GM12891 (cell line): ENCODE data around the gene SIKE1.

ENCODE experiments used
- PAX5 ChIP-seq: IDR thresholded peaks from 2 replicates; pipeline ENCODE4 v1.6.1; 2011; ENCODE audit warnings: low read length, moderate library complexity, mild to moderate bottlenecking; ENCODE audit not compliant: insufficient read depth, severe bottlenecking
- POLR2AphosphoS5 ChIP-seq: IDR thresholded peaks from 2 replicates; pipeline ENCODE4 v1.6.1; 2011; ENCODE audit warnings: low read depth, low read length, control low read depth
- POU2F2 ChIP-seq: IDR thresholded peaks from 2 replicates; pipeline ENCODE4 v1.6.1; 2011; ENCODE audit warnings: low read depth, mild to moderate bottlenecking, control low read depth, low read length, moderate library complexity
- SPI1 ChIP-seq: IDR thresholded peaks from 2 replicates; pipeline ENCODE4 v1.6.1; 2011; ENCODE audit warnings: low read depth, low read length, control low read depth
- TAF1 ChIP-seq: IDR thresholded peaks from 2 replicates; pipeline ENCODE4 v1.6.1; 2011; ENCODE audit warnings: low read depth, low read length, control low read depth

GRCh38 chr1:114750780-114751179 is 29.7 kb downstream of the SIKE1 start:
- TF ChIP-seq PAX5, result no peak
- no peak for TF ChIP-seq SPI1
- TF ChIP-seq POLR2AphosphoS5, result no peak
- no peak for TF ChIP-seq POU2F2
- no peak for TF ChIP-seq TAF1
